B cell (primary cell): ENCODE data around the gene DOCK7. TPM values are rescaled to one million over a fixed set of nuclear protein-coding genes. Genes with fewer than 3 reads are reported as not detected.

Experiments
- ATAC-seq: fragments of 200-7000 bp; cut with Tn5 transposase; one replicate; pipeline ENCODE4 v1.10.0; 2021; ENCODE audit warnings: low read depth, mild to moderate bottlenecking, moderate number of reproducible peaks, moderate library complexity
- CTCF ChIA-PET: fragments of 350-600 bp; sonication (Branson Sonifier 250); formaldehyde crosslinking; loops from one replicate; lab custom pipeline; 2021; ENCODE audit warnings: antibody characterized with exemption, inconsistent platforms; lab: Charles Lee
- POLR2A ChIA-PET: fragments of 350-600 bp; sonication (Branson Sonifier 250); formaldehyde crosslinking; loops from one replicate; lab custom pipeline; 2021; ENCODE audit warnings: antibody characterized with exemption; lab: Charles Lee
- DNase-seq: peaks from one replicate; pipeline ENCODE4 v3.0.0; 2013
- H2AFZ ChIP-seq: 2 replicates; pipeline ENCODE4 v1.6.1; 2012; ENCODE audit warnings: mild to moderate bottlenecking, low read depth, low read length; ENCODE audit not compliant: insufficient read depth, poor library complexity, severe bottlenecking
- H3K27ac ChIP-seq, 2 donors: 1 replicate in 1 of 2; 2 replicates in 1 of 2; pipeline ENCODE4 v1.5.1; 2012 to 2013; ENCODE audit warnings: low read length in 2 of 2, mild to moderate bottlenecking in 2 of 2, moderate library complexity in 1 of 2
- H3K27me3 ChIP-seq, 4 experiments: fragments of 200-600 bp in 1 of 4; sonication (generic) in 1 of 4; replicated peaks in 1 of 4; 1 replicate in 2 of 4; 2 replicates in 2 of 4; pipeline versions ENCODE4 v1.6.1 to v1.7.0; 2013 to 2016; ENCODE audit warnings: low read length in 3 of 4, mild to moderate bottlenecking in 2 of 4, mixed read lengths in 1 of 4, moderate library complexity in 1 of 4; ENCODE audit not compliant: insufficient read depth in 4 of 4, control insufficient read depth in 3 of 4; ENCODE audit errors: control extremely low read depth in 1 of 4
- H3K36me3 ChIP-seq, 2 experiments: replicated peaks in 1 of 2; 1 replicate in 1 of 2; 2 replicates in 1 of 2; pipeline versions ENCODE4 v1.6.1 to v1.7.1; 2013; ENCODE audit warnings: low read length in 1 of 2; ENCODE audit not compliant: insufficient read depth in 2 of 2, control insufficient read depth in 1 of 2; ENCODE audit errors: control extremely low read depth in 1 of 2, extremely low read depth in 1 of 2
- H3K4me1 ChIP-seq, 2 donors: fragments of 200-600 bp in 1 of 2; sonication (generic) in 1 of 2; 1 replicate in 1 of 2; 2 replicates in 1 of 2; pipeline versions ENCODE4 v1.5.1 to v1.6.1; 2013 to 2017; ENCODE audit warnings: low read length in 2 of 2; ENCODE audit not compliant: control insufficient read depth in 2 of 2, insufficient read depth in 2 of 2
- H3K4me2 ChIP-seq: replicated peaks from 2 replicates; pipeline ENCODE3; 2012; ENCODE audit warnings: mild to moderate bottlenecking, low read depth, low read length; ENCODE audit not compliant: poor library complexity, severe bottlenecking
- H3K4me3 ChIP-seq, 5 experiments: fragments of 200-600 bp in 1 of 5; sonication (generic) in 1 of 5; 1 replicate in 3 of 5; 2 replicates in 2 of 5; pipeline versions ENCODE4 v1.5.1 to v1.7.0; 2011 to 2016; ENCODE audit warnings: low read length in 4 of 5, mild to moderate bottlenecking in 4 of 5, low read depth in 2 of 5, control low read depth in 1 of 5, moderate library complexity in 1 of 5; ENCODE audit not compliant: insufficient read depth in 1 of 5; ENCODE audit errors: control extremely low read depth in 1 of 5, extremely low read depth in 1 of 5
- H3K79me2 ChIP-seq: fragments of 200-600 bp; sonication (generic); one replicate; pipeline ENCODE4 v1.6.0; 2016; ENCODE audit warnings: low read length; ENCODE audit not compliant: control insufficient read depth, insufficient read depth
- H3K9ac ChIP-seq: fragments of 200-600 bp; sonication (generic); 2 replicates; pipeline ENCODE4 v1.6.1; 2017; ENCODE audit warnings: mild to moderate bottlenecking, low read length, moderate library complexity
- H3K9me3 ChIP-seq, 3 donors: one replicate each; pipeline versions ENCODE4 v1.6.1 to v1.7.1; 2013; ENCODE audit warnings: low read length in 2 of 3; ENCODE audit not compliant: control insufficient read depth in 2 of 3, insufficient read depth in 1 of 3; ENCODE audit errors: control extremely low read depth in 1 of 3
- H4K20me1 ChIP-seq: 2 replicates; pipeline ENCODE4 v1.6.0; 2012; ENCODE audit warnings: mild to moderate bottlenecking, low read length; ENCODE audit not compliant: insufficient read depth, control insufficient read depth, poor library complexity, severe bottlenecking
- H3K27ac Mint-ChIP-seq: one replicate; pipeline ENCODE4 v1.8.0; 2021; ENCODE audit warnings: mixed read lengths
- H3K27me3 Mint-ChIP-seq: one replicate; pipeline ENCODE4 v1.8.0; 2021; ENCODE audit warnings: mixed read lengths
- H3K4me1 Mint-ChIP-seq: one replicate; pipeline ENCODE4 v1.8.0; 2021; ENCODE audit warnings: mixed read lengths
- H3K4me3 Mint-ChIP-seq: one replicate; pipeline ENCODE4 v1.8.0; 2021; ENCODE audit warnings: mixed read lengths
- H3K9me3 Mint-ChIP-seq: one replicate; pipeline ENCODE4 v1.8.0; 2022; ENCODE audit warnings: mixed read lengths; ENCODE audit not compliant: insufficient read depth
- EZH2 ChIP-seq: IDR thresholded peaks from 2 replicates; pipeline ENCODE4 v1.6.1; 2012; ENCODE audit warnings: borderline replicate concordance, low read depth, mild to moderate bottlenecking, moderate library complexity, low read length; ENCODE audit not compliant: insufficient read depth, poor library complexity, severe bottlenecking
- WGBS: methylation state at CpG from one replicate; pipeline ENCODE4 v1.1.5; 2013; ENCODE audit warnings: missing lambda C conversion rate; ENCODE audit not compliant: insufficient coverage; 5-methylcytosine and 5-hydroxymethylcytosine counted together
- intact Hi-C: fragments of 100-400 bp; cut with micrococcal nuclease; formaldehyde crosslinking; loops from one replicate; pipeline ENCODE4 v1.10.0; 2022
- polyA plus RNA-seq: library from polyadenylated mRNA; depleted of rRNA; stranded (reverse); fragments of >200 nt; gene quantifications from 2 replicates; pipeline ENCODE4 v1.2.3, GENCODE V29; 2012
- total RNA-seq, 2 donors: library from RNA; stranded (reverse); fragments of 120-200 nt in 1 of 2; gene quantifications; 1 replicate in 1 of 2; 2 replicates in 1 of 2; pipeline versions ENCODE4 v1.2.3 to v1.2.4, GENCODE V29; 2013 to 2022
- TF ChIP-seq, protein P1 (sequence below): fragments of 200-600 bp; IDR thresholded peaks from one replicate; pipeline ENCODE4 v1.8.0; 2022; ENCODE audit warnings: antibody characterized with exemption, mild to moderate bottlenecking

Gene DOCK7
- total and polyA plus RNA-seq, 2 donors (not counting 1 experiment from before 2014, with no cell fraction given) = 3.6 to 20.5 TPM

DNA sequence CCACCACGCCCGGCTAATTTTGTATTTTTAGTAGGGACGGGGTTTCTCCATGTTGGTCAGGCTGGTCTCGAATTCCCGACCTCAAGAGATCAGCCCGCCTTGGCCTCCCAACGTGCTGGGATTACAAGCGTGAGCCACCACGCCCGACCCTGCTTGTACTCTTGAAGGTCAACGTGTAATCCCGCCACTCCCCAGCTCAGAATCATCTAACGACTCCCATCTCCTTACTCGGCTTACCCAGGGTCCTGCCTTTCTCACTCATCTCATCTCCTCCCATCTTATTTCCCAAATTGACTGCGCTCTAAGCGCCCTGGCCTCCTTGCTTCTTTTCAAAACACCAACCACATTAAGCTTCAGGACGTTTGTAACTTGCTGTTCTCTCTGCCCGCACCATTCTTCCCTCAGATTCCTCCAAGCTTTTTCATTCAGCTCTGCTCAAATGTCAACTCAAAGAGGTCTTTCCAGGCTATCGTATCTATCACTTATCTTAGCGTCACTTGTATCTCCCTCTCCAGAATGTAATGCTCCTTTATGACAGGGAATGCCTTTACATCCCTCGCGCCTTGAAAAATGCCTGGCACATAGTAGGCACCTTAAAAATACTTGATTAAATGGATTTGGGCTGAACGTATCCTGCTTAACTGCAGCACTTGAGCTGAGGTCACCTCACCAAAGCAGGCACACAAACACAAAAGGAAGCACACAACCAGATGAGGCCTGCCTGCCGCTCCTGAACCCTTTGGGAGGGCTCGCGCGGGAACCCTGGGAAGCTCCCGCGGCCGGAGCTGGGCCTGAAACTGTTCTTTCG, 252.8 kb downstream of the DOCK7 start:
- Histone ChIP-seq H3K4me2 (peak overlapping the region; percentile 91), H3K27me3 (no peaks in the 10 kb centered on the region), H3K79me2 (peaks cover 28% of the 10 kb centered on the region), H4K20me1 (peaks cover 7% of the 10 kb centered on the region), H3K9ac (peak overlapping the region; percentile 95), H3K4me1 (peaks cover 20 to 24% of the 10 kb centered on the region in 2 donors), H2AFZ (peak overlapping the region; percentile 96), H3K36me3 (no peaks in the 10 kb centered on the region), H3K9me3 (no peaks in the 10 kb centered on the region), H3K27ac (peak overlapping the region; percentile 97), H3K4me3 (peak overlapping the region; percentile 63 to 98 (median 97))
- TF ChIP-seq, protein P1, sequence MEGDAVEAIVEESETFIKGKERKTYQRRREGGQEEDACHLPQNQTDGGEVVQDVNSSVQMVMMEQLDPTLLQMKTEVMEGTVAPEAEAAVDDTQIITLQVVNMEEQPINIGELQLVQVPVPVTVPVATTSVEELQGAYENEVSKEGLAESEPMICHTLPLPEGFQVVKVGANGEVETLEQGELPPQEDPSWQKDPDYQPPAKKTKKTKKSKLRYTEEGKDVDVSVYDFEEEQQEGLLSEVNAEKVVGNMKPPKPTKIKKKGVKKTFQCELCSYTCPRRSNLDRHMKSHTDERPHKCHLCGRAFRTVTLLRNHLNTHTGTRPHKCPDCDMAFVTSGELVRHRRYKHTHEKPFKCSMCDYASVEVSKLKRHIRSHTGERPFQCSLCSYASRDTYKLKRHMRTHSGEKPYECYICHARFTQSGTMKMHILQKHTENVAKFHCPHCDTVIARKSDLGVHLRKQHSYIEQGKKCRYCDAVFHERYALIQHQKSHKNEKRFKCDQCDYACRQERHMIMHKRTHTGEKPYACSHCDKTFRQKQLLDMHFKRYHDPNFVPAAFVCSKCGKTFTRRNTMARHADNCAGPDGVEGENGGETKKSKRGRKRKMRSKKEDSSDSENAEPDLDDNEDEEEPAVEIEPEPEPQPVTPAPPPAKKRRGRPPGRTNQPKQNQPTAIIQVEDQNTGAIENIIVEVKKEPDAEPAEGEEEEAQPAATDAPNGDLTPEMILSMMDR = no peak
- no peak for TF ChIP-seq EZH2
- POLR2A ChIA-PET = no interaction called here
- CTCF ChIA-PET = interaction anchor here (1.0 to 1.4 kb wide), 4 partner anchors 14 to 365 kb away, joined by 3 to 5 read pairs (median 3); no protein-coding TSS in a partner anchor
- WGBS = 52% methylated on average over 31 of the region's 31 CpGs
- peak overlapping the region; percentile 98 for H3K4me3 Mint-ChIP-seq
- intact Hi-C loops = loop anchor here (1.0 to 5.0 kb wide), 6 partner anchors 252 to 1358 kb away; partner anchors contain the start of genes ATG4C, DOCK7, PATJ and PGM1
- no peaks in the 10 kb centered on the region for H3K9me3 Mint-ChIP-seq
- ATAC-seq (no peak), DNase-seq (no peak)
- peaks cover 40% of the 10 kb centered on the region for H3K4me1 Mint-ChIP-seq
- H3K27me3 Mint-ChIP-seq = no peaks in the 10 kb centered on the region
- H3K27ac Mint-ChIP-seq = peak overlapping the region; percentile 100

DNA sequence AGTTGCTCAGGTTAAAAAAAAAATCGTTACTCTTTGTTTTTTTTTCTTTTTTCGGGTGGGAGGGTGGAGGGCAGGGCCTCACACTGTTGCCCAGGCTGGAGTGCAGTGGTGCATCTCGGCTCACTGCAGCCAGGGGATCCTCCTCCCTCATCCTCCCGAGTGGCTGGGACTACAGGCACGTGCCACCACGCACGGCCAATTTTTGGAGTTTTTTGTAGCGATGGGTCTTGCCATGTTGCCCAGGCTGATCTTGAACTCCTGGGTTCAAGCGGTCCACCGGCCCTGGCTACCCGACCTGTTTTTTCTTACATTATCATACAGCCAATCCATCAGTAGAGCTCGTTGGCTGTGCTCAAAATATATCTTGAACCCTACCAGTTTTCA, 253.6 kb downstream of the DOCK7 start:
- WGBS = 99% methylated on average over 6 of the region's 12 CpGs
- peak; percentile 14 for DNase-seq

More for the DNA sequence above, 253.6 kb downstream of the DOCK7 start:
- Histone ChIP-seq H3K4me2 (no peak overlapping the region), H3K27me3 (no peaks in the 10 kb centered on the region), H3K79me2 (peaks cover 21% of the 10 kb centered on the region), H3K36me3 (no peaks in the 10 kb centered on the region), H3K4me3 (no peak overlapping the region), H2AFZ (no peak overlapping the region), H3K4me1 (peaks cover 20% of the 10 kb centered on the region in 2 donors), H3K27ac (no peak overlapping the region), H4K20me1 (peaks cover 7% of the 10 kb centered on the region), H3K9me3 (no peaks in the 10 kb centered on the region), H3K9ac (no peak overlapping the region)
- ATAC-seq = no peak
- intact Hi-C loops = loop anchor here (5.0 kb wide), 3 partner anchors 253 to 1357 kb away; partner anchors contain the start of genes DOCK7 and PATJ
- H3K4me1 Mint-ChIP-seq = peaks cover 34% of the 10 kb centered on the region
- H3K27ac Mint-ChIP-seq = peak overlapping the region; percentile 37
- no peaks in the 10 kb centered on the region for H3K27me3 Mint-ChIP-seq
- ChIA-PET POLR2A (no interaction called here), CTCF (interaction anchor here (1.2 kb wide), 1 partner anchor 13 kb away, joined by 3 read pairs; no protein-coding TSS in a partner anchor)
- TF ChIP-seq, protein P1 = no peak
- no peak for TF ChIP-seq EZH2
- H3K4me3 Mint-ChIP-seq = peak overlapping the region; percentile 49
- H3K9me3 Mint-ChIP-seq = no peaks in the 10 kb centered on the region
